MCF 10A (cell line): ENCODE data around the gene MRPS31. TPM values are rescaled to one million over a fixed set of nuclear protein-coding genes. Genes with fewer than 3 reads are reported as not detected.

Experiments used
- BruUV-seq: library from RNA; stranded (reverse); fragments of 400-500 nt; replicated peaks from 2 replicates; lab custom pipeline; 2021; lab: Mats Ljungman, UMichigan
- CTCF ChIA-PET: fragments of 300-600 bp; sonication (Branson Sonifier 250); formaldehyde crosslinking; extraction: SDS; loops from one replicate; lab custom pipeline; 2021; ENCODE audit warnings: antibody characterized with exemption, inconsistent platforms; lab: Yijun Ruan, JAX
- POLR2A ChIA-PET: fragments of 300-600, 350-650 bp; sonication (Branson Sonifier 250); formaldehyde crosslinking; extraction: SDS; loops from one replicate; lab custom pipeline; 2020; ENCODE audit warnings: antibody characterized with exemption, inconsistent platforms; lab: Yijun Ruan, JAX
- DNase-seq: peaks from one replicate; pipeline ENCODE4 v3.0.0-alpha.2; 2018; ENCODE audit not compliant: unreplicated experiment
- H3K27ac Mint-ChIP-seq: one replicate; pipeline ENCODE4 v1.8.0; 2022; ENCODE audit warnings: mild to moderate bottlenecking, low read depth, mixed read lengths; ENCODE audit not compliant: unreplicated experiment
- H3K27me3 Mint-ChIP-seq: one replicate; pipeline ENCODE4 v1.8.0; 2022; ENCODE audit warnings: mixed read lengths; ENCODE audit not compliant: insufficient read depth, unreplicated experiment
- H3K36me3 Mint-ChIP-seq: one replicate; pipeline ENCODE4 v1.8.0; 2022; ENCODE audit warnings: mild to moderate bottlenecking, moderate library complexity, mixed read lengths; ENCODE audit not compliant: insufficient read depth, unreplicated experiment
- H3K4me1 Mint-ChIP-seq: one replicate; pipeline ENCODE4 v1.8.0; 2022; ENCODE audit warnings: mixed read lengths; ENCODE audit not compliant: insufficient read depth, unreplicated experiment
- H3K4me3 Mint-ChIP-seq: one replicate; pipeline ENCODE4 v1.8.0; 2022; ENCODE audit warnings: mild to moderate bottlenecking, moderate library complexity, mixed read lengths; ENCODE audit not compliant: unreplicated experiment
- H3K9me3 Mint-ChIP-seq: one replicate; pipeline ENCODE4 v1.8.0; 2022; ENCODE audit warnings: mixed read lengths; ENCODE audit not compliant: unreplicated experiment
- intact Hi-C: fragments of 100-400 bp; cut with micrococcal nuclease; formaldehyde crosslinking; loops from 2 replicates; pipeline ENCODE4 v1.14.1; 2022
- total RNA-seq: library from RNA; stranded (reverse); gene quantifications from 2 replicates; pipeline ENCODE4 v1.2.3, GENCODE V29; 2022
- TF ChIP-seq, protein P1 (sequence below): fragments of 200-600 bp; IDR thresholded peaks from one replicate; pipeline ENCODE4 v1.8.0; 2022; ENCODE audit warnings: antibody characterized with exemption, mild to moderate bottlenecking; ENCODE audit not compliant: unreplicated experiment

The MRPS31 gene
- total RNA-seq, 1 experiment from 2014 or later = 19.2 TPM

DNA sequence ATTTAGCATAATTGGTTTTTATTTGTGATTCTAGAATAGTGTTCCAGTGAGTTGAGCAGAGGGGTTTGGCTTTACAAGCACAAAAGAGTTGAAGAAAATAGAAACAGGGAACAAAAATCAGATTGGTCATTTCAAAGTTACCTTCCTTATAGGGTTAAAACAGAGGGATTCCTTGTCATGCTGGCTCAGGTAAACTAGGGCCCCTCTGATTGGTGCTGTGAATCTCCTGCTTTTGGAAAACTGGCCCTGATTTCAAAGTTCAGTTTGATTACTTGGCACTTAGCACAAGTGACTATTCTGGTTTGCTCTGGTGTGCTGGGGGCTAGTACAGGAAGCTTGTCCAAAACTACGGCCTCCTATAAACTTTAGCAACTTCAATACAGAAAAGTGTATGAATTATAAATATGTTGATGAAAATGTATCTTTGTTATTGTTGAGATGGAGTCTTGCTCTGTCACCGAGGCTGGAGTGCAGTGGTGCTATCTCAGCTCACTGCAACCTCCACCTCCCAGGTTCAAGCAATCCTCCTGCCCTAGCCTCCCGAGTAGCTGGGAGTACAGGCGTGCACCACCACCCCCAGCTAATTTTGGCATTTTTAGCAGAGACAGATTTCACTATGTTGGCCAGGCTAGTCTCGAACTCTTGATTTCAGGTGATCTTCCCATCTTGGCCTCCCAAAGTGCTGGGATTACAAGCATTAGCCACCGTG lies 1.9 kb upstream of the MRPS31 start:
- no peaks in the 10 kb centered on the region for H3K36me3 Mint-ChIP-seq
- H3K4me3 Mint-ChIP-seq = no peak overlapping the region

GRCh38 chr13:40770609-40770933 lies 419 bp downstream of the MRPS31 start:
- Mint-ChIP-seq H3K4me3 (peak overlapping the region; percentile 94), H3K27me3 (no peaks in the 10 kb centered on the region), H3K9me3 (no peaks in the 10 kb centered on the region), H3K27ac (peak overlapping the region; percentile 91), H3K36me3 (peaks cover 15% of the 10 kb centered on the region), H3K4me1 (peaks cover 9% of the 10 kb centered on the region)
- BruUV-seq = TSS peak; percentile 73
- intact Hi-C loops = no loop called here
- ChIA-PET POLR2A (interaction anchor here (0.6 to 2.0 kb wide), 7 partner anchors 11 to 1734 kb away, joined by 3 to 12 read pairs (median 4); partner anchors contain the start of genes NHLRC3, PROSER1, SLC25A15 and WBP4), CTCF (interaction anchor here (0.6 kb wide), 1 partner anchor 640 kb away, joined by 3 read pairs; no protein-coding TSS in a partner anchor)
- TF ChIP-seq, protein P1, sequence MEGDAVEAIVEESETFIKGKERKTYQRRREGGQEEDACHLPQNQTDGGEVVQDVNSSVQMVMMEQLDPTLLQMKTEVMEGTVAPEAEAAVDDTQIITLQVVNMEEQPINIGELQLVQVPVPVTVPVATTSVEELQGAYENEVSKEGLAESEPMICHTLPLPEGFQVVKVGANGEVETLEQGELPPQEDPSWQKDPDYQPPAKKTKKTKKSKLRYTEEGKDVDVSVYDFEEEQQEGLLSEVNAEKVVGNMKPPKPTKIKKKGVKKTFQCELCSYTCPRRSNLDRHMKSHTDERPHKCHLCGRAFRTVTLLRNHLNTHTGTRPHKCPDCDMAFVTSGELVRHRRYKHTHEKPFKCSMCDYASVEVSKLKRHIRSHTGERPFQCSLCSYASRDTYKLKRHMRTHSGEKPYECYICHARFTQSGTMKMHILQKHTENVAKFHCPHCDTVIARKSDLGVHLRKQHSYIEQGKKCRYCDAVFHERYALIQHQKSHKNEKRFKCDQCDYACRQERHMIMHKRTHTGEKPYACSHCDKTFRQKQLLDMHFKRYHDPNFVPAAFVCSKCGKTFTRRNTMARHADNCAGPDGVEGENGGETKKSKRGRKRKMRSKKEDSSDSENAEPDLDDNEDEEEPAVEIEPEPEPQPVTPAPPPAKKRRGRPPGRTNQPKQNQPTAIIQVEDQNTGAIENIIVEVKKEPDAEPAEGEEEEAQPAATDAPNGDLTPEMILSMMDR = no peak
- DNase-seq = no peak

More for the DNA sequence above, 1.9 kb upstream of the MRPS31 start:
- DNase-seq = no peak
- H3K9me3 Mint-ChIP-seq = no peaks in the 10 kb centered on the region
- POLR2A ChIA-PET = no interaction called here
- no peak overlapping the region for H3K27ac Mint-ChIP-seq
- H3K4me1 Mint-ChIP-seq = peaks cover 24% of the 10 kb centered on the region
- intact Hi-C loops = no loop called here
- no TSS peak for BruUV-seq
- H3K27me3 Mint-ChIP-seq = no peaks in the 10 kb centered on the region
- CTCF ChIA-PET = interaction anchor here (0.9 kb wide), 1 partner anchor 676 kb away, joined by 4 read pairs; no protein-coding TSS in a partner anchor
- TF ChIP-seq, protein P1 = no peak

DNA sequence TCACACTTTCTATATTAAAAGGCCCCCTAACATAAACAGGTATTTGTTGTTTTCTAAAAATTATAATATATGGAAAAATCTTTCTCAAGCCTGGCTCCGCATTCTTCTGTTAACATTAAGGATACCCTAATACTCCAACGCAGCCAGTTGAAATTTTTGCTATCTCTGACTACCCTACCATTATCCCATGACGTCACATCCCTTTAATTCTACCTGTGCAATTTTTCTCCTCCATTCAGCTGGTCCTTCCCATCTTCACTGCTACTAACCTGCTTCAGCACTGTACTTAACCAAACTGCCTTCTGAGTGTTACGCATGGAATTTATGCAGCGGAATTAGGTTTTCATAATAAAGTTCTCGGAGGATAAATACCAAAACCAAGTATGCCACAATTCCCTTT lies 1.0 kb downstream of the MRPS31 start:
- TF ChIP-seq, protein P1 = no peak
- Mint-ChIP-seq H3K4me3 (peak overlapping the region; percentile 94), H3K27me3 (no peaks in the 10 kb centered on the region), H3K9me3 (no peaks in the 10 kb centered on the region), H3K4me1 (peaks cover 9% of the 10 kb centered on the region), H3K27ac (peak overlapping the region; percentile 91), H3K36me3 (peaks cover 15% of the 10 kb centered on the region)
- CTCF ChIA-PET = interaction anchor here (1.6 kb wide), 1 partner anchor 24 kb away, joined by 3 read pairs; no protein-coding TSS in a partner anchor
- intact Hi-C loops = no loop called here
- no TSS peak for BruUV-seq
- no peak for DNase-seq
- POLR2A ChIA-PET = interaction anchor here (0.6 to 2.0 kb wide), 7 partner anchors 10 to 1734 kb away, joined by 3 to 12 read pairs (median 4); partner anchors contain the start of genes NHLRC3, PROSER1, SLC25A15 and WBP4

GRCh38 chr13:40765602-40766001 lies 5.4 kb downstream of the MRPS31 start:
- Mint-ChIP-seq H3K27ac (no peak overlapping the region), H3K27me3 (no peaks in the 10 kb centered on the region), H3K4me3 (no peak overlapping the region), H3K4me1 (peaks cover 9% of the 10 kb centered on the region), H3K36me3 (peaks cover 22% of the 10 kb centered on the region), H3K9me3 (no peaks in the 10 kb centered on the region)
- TF ChIP-seq, protein P1 = no peak
- intact Hi-C loops = no loop called here
- ChIA-PET POLR2A (no interaction called here), CTCF (interaction anchor here (4.7 kb wide), 1 partner anchor 12 kb away, joined by 29 read pairs; no protein-coding TSS in a partner anchor)
- DNase-seq = no peak
- BruUV-seq = no TSS peak
